ENCODE results near the gene LRRC23. TPM values are rescaled to one million over a fixed set of nuclear protein-coding genes. Genes with fewer than 3 reads are reported as not detected.

The LRRC23 gene
- polyA plus RNA-seq, 2 of the 4 experiments (the other 2 are of a cell fraction) = 19.1 to 33.3 TPM

GRCh38 chr12:6939191-6939540 is 34.5 kb downstream of the LRRC23 start (continued):
- TF ChIP-seq HOXB5 (CRISPR knock-in tag; IDR thresholded peaks at IDR 0.05) (no peak), MAZ (IDR thresholded peaks at IDR 0.05; ENCODE audit: borderline replicate concordance, low read depth, low read length) (no peak), POLR2AphosphoS2 (conservative IDR thresholded peaks at IDR 0.05; ENCODE audit: low read length) (no peak), JUN (IDR thresholded peaks at IDR 0.05) (no peak)

DNA sequence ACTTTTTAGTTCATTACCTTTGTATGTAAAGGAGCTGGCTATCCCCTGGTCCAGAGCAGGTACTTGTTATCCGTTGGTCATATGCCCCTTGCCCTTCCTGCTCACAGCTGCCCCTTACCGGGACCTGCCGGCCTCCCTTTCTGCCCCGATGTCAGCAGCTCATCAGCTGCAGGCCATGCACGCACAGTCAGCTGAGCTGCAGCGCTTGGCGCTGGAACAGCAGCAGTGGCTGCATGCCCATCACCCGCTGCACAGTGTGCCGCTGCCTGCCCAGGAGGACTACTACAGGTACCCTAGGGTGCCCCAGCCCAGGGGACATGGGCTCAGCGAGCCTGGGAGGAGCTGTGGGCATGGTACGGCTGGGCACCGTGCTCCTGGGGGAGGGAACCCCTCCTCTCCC is 36.6 kb downstream of the LRRC23 start:
- FAIRE-seq (no peak), DNase-seq (ENCODE audit: low read depth in 1 of 2, low spot score in 1 of 2) (no peak), ATAC-seq (no peak)
- Histone ChIP-seq H3K9me3 (no peaks in the 10 kb centered on the region), H3K4me3 (no peak overlapping the region), H3K4me1 (peaks cover 44% of the 10 kb centered on the region), H3K27ac (no peak overlapping the region), H3K4me2 (no peak overlapping the region)
- no peak for TF ChIP-seq EHMT2 (IDR thresholded peaks at IDR 0.05; ENCODE audit: low read depth)
- no peak for TF ChIP-seq HOXA7 (CRISPR knock-in tag; IDR thresholded peaks at IDR 0.05)
- TF ChIP-seq, protein P1, sequence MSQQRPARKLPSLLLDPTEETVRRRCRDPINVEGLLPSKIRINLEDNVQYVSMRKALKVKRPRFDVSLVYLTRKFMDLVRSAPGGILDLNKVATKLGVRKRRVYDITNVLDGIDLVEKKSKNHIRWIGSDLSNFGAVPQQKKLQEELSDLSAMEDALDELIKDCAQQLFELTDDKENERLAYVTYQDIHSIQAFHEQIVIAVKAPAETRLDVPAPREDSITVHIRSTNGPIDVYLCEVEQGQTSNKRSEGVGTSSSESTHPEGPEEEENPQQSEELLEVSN (IDR thresholded peaks at IDR 0.05; ENCODE audit: borderline replicate concordance, low read depth) = no peak
- TF ChIP-seq, protein P2, sequence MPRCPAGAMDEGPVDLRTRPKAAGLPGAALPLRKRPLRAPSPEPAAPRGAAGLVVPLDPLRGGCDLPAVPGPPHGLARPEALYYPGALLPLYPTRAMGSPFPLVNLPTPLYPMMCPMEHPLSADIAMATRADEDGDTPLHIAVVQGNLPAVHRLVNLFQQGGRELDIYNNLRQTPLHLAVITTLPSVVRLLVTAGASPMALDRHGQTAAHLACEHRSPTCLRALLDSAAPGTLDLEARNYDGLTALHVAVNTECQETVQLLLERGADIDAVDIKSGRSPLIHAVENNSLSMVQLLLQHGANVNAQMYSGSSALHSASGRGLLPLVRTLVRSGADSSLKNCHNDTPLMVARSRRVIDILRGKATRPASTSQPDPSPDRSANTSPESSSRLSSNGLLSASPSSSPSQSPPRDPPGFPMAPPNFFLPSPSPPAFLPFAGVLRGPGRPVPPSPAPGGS (IDR thresholded peaks at IDR 0.05) = no peak
- no peak for TF ChIP-seq HOXB5 (CRISPR knock-in tag; IDR thresholded peaks at IDR 0.05)
- TF ChIP-seq RFX5 (IDR thresholded peaks at IDR 0.05) = no peak
- TF ChIP-seq SREBF2 (IDR thresholded peaks at IDR 0.05) = no peak
- no peak for TF ChIP-seq ATOH8 (CRISPR knock-in tag; IDR thresholded peaks at IDR 0.05; ENCODE audit: low read depth)
- TF ChIP-seq FOSL2 (IDR thresholded peaks at IDR 0.05) = no peak
- TF ChIP-seq FOSL2 (CRISPR knock-in tag; IDR thresholded peaks at IDR 0.05) = no peak
- TF ChIP-seq MAZ (IDR thresholded peaks at IDR 0.05; ENCODE audit: borderline replicate concordance, low read depth, low read length) = no peak
- TF ChIP-seq ESRRA (IDR thresholded peaks at IDR 0.05; ENCODE audit: borderline replicate concordance, low read length) = no peak
- TF ChIP-seq ZNF302 (CRISPR knock-in tag; IDR thresholded peaks at IDR 0.05) = no peak
- ChIA-PET CTCF (interaction anchor here (0.6 to 22.6 kb wide), 7 partner anchors 11 to 80 kb away, joined by 3 to 370 read pairs (median 23); partner anchors contain the start of genes ATN1, SPSB2 and TPI1), POLR2A (interaction anchor here (1.4 kb wide), 1 partner anchor 16 kb away, joined by 4 read pairs; no protein-coding TSS in a partner anchor)
- WGBS (ENCODE audit: missing lambda C conversion rate) = 91% methylated on average over 11 of the region's 12 CpGs

- Histone ChIP-seq H3K4me3 (no peak overlapping the region), H3K27ac (no peak overlapping the region), H3K9me3 (no peaks in the 10 kb centered on the region), H3K4me1 (peaks cover 42% of the 10 kb centered on the region), H3K4me2 (no peak overlapping the region)
- FAIRE-seq = no peak
- ATAC-seq = no peak
- 72% methylated on average over 12 of the region's 12 CpGs for WGBS (ENCODE audit: missing lambda C conversion rate)
- POLR2A ChIA-PET = interaction anchor here (1.4 to 6.1 kb wide), 2 partner anchors 16 to 21 kb away, joined by 4 to 174 read pairs; no protein-coding TSS in a partner anchor
- CTCF ChIA-PET = interaction anchor here (1.0 to 22.6 kb wide), 7 partner anchors 11 to 75 kb away, joined by 3 to 370 read pairs (median 64); partner anchors contain the start of genes ATN1, SPSB2 and TPI1
- TF ChIP-seq, protein P3, sequence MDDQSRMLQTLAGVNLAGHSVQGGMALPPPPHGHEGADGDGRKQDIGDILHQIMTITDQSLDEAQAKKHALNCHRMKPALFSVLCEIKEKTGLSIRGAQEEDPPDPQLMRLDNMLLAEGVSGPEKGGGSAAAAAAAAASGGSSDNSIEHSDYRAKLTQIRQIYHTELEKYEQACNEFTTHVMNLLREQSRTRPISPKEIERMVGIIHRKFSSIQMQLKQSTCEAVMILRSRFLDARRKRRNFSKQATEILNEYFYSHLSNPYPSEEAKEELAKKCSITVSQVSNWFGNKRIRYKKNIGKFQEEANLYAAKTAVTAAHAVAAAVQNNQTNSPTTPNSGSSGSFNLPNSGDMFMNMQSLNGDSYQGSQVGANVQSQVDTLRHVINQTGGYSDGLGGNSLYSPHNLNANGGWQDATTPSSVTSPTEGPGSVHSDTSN (IDR thresholded peaks at IDR 0.05) = no peak
- TF ChIP-seq MAZ (IDR thresholded peaks at IDR 0.05; ENCODE audit: borderline replicate concordance, low read depth, low read length) (no peak), ZFP36 (IDR thresholded peaks at IDR 0.05; ENCODE audit: borderline replicate concordance, partially characterized antibody) (no peak), EHF (CRISPR knock-in tag; IDR thresholded peaks at IDR 0.05) (no peak), GATA3 (IDR thresholded peaks at IDR 0.05; ENCODE audit: borderline replicate concordance) (no peak), SMC3 (IDR thresholded peaks at IDR 0.05) (no peak), CBX2 (IDR thresholded peaks at IDR 0.05; ENCODE audit: borderline replicate concordance, low read depth) (no peak), ZNF302 (CRISPR knock-in tag; IDR thresholded peaks at IDR 0.05) (no peak), CTCF (IDR thresholded peaks at IDR 0.05) (no peak), JUN (IDR thresholded peaks at IDR 0.05) (no peak), MYC (IDR thresholded peaks at IDR 0.05; ENCODE audit: borderline replicate concordance, low read length) (no peak), RNF2 (IDR thresholded peaks at IDR 0.05; ENCODE audit: borderline replicate concordance, low read depth) (no peak), ZC3H11A (IDR thresholded peaks at IDR 0.05) (no peak), SREBF2 (IDR thresholded peaks at IDR 0.05) (no peak), HOXB5 (CRISPR knock-in tag; IDR thresholded peaks at IDR 0.05) (no peak), CHD4 (IDR thresholded peaks at IDR 0.05; ENCODE audit: borderline replicate concordance) (no peak), KDM1A (IDR thresholded peaks at IDR 0.05; ENCODE audit: low read depth) (no peak), CHD2 (IDR thresholded peaks at IDR 0.05; ENCODE audit: low read length, partially characterized antibody) (no peak), ELK1 (IDR thresholded peaks at IDR 0.05; ENCODE audit: low read depth, low read length) (no peak), CEBPB (IDR thresholded peaks at IDR 0.05) (no peak)
- DNase-seq (ENCODE audit: low read depth in 1 of 2, low spot score in 1 of 2) = no peak
Observed at GRCh38 chr12:6941782-6942181, 37.2 kb downstream of the LRRC23 start.

All from A549 (cell line).